D721Med (cell line): ENCODE data around the gene PAX5.

Experiments
- DNase-seq: peaks from one replicate; pipeline ENCODE4 v3.0.0; 2011; ENCODE audit warnings: low spot score; ENCODE audit not compliant: insufficient read length
- FAIRE-seq: peaks from 2 replicates; lab custom pipeline; 2011; peaks lifted over from hg19 to GRCh38; lab: Jason Lieb, UNC
- TF ChIP-seq, protein P1 (sequence below): IDR thresholded peaks from 2 replicates; pipeline ENCODE4 v1.5.1; 2012; ENCODE audit warnings: mild to moderate bottlenecking, control low read depth; ENCODE audit not compliant: insufficient read depth; ENCODE audit errors: missing control alignments

Gene PAX5

DNA sequence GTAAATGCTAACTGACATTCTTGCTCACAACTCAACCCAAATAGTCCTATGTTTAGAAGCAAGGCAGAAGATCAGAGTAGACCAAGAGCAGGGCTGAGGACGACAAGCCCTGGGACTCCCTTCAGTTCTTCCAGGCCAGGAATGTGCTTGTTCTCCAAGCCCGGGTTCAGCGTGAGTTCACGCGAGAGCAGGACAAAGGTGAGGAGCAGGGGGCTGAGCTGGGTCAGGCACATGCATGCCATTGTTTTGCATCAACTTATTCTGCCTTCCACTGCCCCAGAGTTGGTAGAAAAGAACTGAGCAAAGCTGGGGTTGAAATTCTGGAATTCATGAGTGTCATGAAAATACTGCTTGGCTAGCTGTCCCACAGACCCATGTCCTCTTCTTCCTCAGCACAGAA, 206.5 kb downstream of the PAX5 start:
- no peak for FAIRE-seq
- no peak for DNase-seq
- TF ChIP-seq, protein P1, sequence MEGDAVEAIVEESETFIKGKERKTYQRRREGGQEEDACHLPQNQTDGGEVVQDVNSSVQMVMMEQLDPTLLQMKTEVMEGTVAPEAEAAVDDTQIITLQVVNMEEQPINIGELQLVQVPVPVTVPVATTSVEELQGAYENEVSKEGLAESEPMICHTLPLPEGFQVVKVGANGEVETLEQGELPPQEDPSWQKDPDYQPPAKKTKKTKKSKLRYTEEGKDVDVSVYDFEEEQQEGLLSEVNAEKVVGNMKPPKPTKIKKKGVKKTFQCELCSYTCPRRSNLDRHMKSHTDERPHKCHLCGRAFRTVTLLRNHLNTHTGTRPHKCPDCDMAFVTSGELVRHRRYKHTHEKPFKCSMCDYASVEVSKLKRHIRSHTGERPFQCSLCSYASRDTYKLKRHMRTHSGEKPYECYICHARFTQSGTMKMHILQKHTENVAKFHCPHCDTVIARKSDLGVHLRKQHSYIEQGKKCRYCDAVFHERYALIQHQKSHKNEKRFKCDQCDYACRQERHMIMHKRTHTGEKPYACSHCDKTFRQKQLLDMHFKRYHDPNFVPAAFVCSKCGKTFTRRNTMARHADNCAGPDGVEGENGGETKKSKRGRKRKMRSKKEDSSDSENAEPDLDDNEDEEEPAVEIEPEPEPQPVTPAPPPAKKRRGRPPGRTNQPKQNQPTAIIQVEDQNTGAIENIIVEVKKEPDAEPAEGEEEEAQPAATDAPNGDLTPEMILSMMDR, result no peak

DNA sequence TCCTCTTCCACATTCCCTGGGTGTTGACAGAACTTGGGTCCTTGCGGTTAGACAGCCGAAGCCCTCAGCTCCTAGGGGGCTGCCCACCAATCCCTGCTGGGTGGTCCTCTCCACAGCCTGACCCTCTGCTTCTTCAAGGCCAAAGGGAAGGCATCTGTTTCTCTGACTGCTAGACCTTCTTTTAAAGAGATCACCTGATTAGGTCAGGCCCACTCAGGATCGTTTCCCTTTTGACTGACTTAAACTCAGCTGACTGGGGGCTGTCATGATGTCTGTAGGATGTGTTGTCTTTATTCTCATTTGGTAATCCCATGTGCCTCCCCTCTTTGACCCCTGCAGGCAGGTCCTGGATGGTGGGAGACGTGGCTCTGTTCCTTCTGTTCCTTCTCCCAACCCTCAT, 207.5 kb downstream of the PAX5 start:
- FAIRE-seq (no peak), DNase-seq (no peak)
- TF ChIP-seq, protein P1, result no peak

DNA sequence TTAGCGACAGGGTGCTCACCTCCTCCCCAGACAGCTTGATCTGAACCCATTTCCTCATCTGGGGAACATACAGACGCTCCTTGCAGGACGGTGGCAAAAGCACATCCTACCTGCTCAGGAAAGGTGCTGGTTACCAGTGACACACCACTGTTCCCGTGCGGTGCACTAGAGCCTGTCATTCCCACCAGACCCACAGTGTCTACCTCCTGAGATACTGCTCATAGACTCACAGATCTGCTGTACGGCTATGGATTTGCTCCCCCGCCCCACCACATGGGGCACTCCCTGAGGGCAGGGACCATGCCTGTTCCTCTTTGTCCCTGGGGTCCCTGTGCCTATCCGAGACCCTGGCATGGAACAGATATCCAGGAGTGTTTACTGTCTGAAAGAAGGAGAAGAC, 208.9 kb downstream of the PAX5 start:
- TF ChIP-seq, protein P1, result no peak
- FAIRE-seq (no peak), DNase-seq (no peak)

DNA sequence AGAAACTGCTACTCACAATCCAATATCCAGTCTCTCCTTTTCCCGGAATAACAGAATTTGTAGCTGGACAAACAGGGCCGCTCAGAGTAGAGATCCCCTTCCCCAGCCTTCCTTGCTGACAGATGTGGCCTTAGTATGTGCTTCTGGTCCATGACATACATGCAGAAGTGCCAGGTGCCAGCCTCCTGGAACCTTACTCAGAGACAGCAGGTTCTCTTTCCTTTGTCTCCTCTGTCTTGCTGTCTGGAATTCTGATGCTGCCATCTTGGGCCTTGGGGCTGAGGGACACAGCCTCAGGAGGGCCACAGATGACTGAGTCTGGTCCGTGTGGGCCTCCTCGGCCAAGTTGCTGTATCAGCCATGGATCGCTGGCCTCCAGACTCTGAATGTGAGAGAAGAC, 210.1 kb downstream of the PAX5 start:
- FAIRE-seq (no peak), DNase-seq (no peak)
- TF ChIP-seq, protein P1, result no peak

DNA sequence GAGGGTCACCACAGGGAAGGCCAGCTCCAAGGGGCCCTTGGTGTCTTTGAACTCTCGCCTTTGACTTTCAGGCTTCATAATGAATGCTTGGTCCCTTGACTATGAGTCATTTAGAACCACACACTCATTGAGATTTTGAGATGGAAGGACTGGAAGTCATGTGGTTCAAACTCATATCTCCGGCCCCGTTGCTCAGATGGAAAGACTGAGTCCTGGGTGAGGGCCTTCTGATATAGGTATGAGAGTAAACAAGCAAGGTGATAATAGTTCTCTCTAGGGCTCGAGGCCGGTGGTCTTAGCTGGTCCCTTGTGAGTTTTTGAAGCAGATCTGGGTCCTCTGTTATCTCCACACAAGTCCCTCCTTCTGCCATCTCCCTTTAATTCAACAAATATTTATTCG, 210.6 kb downstream of the PAX5 start:
- TF ChIP-seq, protein P1, result no peak
- DNase-seq (no peak), FAIRE-seq (no peak)

DNA sequence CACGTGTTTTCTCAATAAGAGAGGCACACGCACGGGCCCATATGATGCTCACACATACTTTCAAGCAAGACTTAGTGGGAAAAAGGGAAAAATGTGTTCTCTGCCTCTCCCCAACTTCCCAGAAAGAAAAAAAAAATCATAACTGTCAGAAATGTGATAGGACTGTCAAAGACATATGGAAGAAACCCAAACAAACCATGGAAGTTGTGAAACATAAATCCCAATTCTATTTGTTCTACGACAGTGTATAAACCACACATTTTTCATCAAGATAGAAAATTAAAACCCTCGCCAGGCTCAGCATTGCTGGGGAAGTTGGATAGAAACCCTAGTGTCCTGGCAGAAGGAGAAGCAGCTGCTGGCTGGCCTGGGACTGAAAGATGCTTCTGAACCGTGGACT, 211.9 kb downstream of the PAX5 start:
- FAIRE-seq (no peak), DNase-seq (no peak)
- TF ChIP-seq, protein P1, result no peak

DNA sequence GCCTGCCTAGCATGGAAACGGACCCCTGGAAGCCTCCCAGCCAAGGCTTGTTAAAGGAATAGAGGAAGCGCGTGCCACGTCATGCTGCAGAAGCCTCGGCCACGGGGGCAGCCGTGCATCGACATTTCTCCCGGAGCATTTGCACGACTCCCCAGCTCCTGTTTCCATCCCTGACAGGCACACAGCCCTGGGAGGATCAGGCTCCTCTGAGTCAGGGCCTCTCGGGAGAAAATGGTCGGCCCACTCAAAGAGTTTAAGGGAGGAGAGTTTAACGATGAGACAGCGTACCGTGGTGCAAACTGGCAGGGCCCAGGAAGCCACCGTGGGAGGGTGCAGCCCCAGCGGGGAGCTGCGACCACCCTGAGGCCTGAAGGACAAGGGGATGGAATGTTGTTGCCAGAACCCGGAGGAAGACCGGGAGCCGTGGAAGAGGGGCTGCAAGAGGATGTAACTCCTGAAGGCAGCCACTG, 213.6 kb downstream of the PAX5 start:
- no peak for DNase-seq
- TF ChIP-seq, protein P1, result no peak
- FAIRE-seq, result no peak
